Ishikawa (cell line): ENCODE data around the gene LRRC59.
A peak's percentile ranks its signal among the peaks of the same experiment; 100 is the strongest.

Experiments
- CEBPB ChIP-seq: IDR thresholded peaks from 2 replicates; pipeline ENCODE4 v1.6.1; 2012
- CREB1 ChIP-seq: IDR thresholded peaks from 2 replicates; pipeline ENCODE4 v1.6.1; 2012; ENCODE audit warnings: low read depth
- EGR1 ChIP-seq: IDR thresholded peaks from 2 replicates; pipeline ENCODE4 v1.6.1; 2012
- EP300 ChIP-seq: IDR thresholded peaks from 2 replicates; pipeline ENCODE4 v1.6.1; 2012; ENCODE audit warnings: borderline replicate concordance
- FOXM1 ChIP-seq: IDR thresholded peaks from 2 replicates; pipeline ENCODE4 v1.6.1; 2012; ENCODE audit warnings: low read depth, borderline replicate concordance
- NFIC ChIP-seq: IDR thresholded peaks from 2 replicates; pipeline ENCODE4 v1.6.1; 2012
- RAD21 ChIP-seq: IDR thresholded peaks from 2 replicates; pipeline ENCODE4 v1.6.1; 2012; ENCODE audit warnings: low read depth
- TAF1 ChIP-seq: IDR thresholded peaks from 2 replicates; pipeline ENCODE4 v1.6.1; 2012; ENCODE audit warnings: low read depth, mild to moderate bottlenecking
- TCF12 ChIP-seq: IDR thresholded peaks from 2 replicates; pipeline ENCODE4 v1.6.1; 2012; ENCODE audit warnings: low read depth
- TEAD4 ChIP-seq: IDR thresholded peaks from 2 replicates; pipeline ENCODE4 v1.6.1; 2012
- USF1 ChIP-seq: IDR thresholded peaks from 2 replicates; pipeline ENCODE4 v1.6.1; 2012
- YY1 ChIP-seq: IDR thresholded peaks from 2 replicates; pipeline ENCODE4 v1.6.1; 2012; ENCODE audit warnings: low read depth
- ZBTB7A ChIP-seq: IDR thresholded peaks from 2 replicates; pipeline ENCODE4 v1.6.1; 2012; ENCODE audit warnings: low read depth
- TF ChIP-seq, protein P1 (sequence below): IDR thresholded peaks from 2 replicates; pipeline ENCODE4 v1.6.1; 2012; ENCODE audit warnings: low read depth, mild to moderate bottlenecking
- TF ChIP-seq, protein P2 (sequence below): IDR thresholded peaks from 2 replicates; pipeline ENCODE4 v1.6.1; 2012

Gene LRRC59

GRCh38 chr17:50426472-50426782 lies 29.1 kb upstream of the LRRC59 start:
- TF ChIP-seq EGR1 (no peak), TEAD4 (no peak), NFIC (no peak), TCF12 (no peak), YY1 (no peak), ZBTB7A (no peak), CEBPB (no peak), TAF1 (no peak)
- TF ChIP-seq, protein P1, sequence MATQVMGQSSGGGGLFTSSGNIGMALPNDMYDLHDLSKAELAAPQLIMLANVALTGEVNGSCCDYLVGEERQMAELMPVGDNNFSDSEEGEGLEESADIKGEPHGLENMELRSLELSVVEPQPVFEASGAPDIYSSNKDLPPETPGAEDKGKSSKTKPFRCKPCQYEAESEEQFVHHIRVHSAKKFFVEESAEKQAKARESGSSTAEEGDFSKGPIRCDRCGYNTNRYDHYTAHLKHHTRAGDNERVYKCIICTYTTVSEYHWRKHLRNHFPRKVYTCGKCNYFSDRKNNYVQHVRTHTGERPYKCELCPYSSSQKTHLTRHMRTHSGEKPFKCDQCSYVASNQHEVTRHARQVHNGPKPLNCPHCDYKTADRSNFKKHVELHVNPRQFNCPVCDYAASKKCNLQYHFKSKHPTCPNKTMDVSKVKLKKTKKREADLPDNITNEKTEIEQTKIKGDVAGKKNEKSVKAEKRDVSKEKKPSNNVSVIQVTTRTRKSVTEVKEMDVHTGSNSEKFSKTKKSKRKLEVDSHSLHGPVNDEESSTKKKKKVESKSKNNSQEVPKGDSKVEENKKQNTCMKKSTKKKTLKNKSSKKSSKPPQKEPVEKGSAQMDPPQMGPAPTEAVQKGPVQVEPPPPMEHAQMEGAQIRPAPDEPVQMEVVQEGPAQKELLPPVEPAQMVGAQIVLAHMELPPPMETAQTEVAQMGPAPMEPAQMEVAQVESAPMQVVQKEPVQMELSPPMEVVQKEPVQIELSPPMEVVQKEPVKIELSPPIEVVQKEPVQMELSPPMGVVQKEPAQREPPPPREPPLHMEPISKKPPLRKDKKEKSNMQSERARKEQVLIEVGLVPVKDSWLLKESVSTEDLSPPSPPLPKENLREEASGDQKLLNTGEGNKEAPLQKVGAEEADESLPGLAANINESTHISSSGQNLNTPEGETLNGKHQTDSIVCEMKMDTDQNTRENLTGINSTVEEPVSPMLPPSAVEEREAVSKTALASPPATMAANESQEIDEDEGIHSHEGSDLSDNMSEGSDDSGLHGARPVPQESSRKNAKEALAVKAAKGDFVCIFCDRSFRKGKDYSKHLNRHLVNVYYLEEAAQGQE = no peak
- TF ChIP-seq, protein P2, sequence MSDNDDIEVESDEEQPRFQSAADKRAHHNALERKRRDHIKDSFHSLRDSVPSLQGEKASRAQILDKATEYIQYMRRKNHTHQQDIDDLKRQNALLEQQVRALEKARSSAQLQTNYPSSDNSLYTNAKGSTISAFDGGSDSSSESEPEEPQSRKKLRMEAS = no peak

GRCh38 chr17:50425682-50426471 lies 28.6 kb upstream of the LRRC59 start, which contains the start of gene ACSF2:
TSS of gene ACSF2 (plus strand) at chr17:50426218. CDS start at chr17:50426262, 44 bp downstream.
- TF ChIP-seq YY1 (peak; percentile 65; the same call in 1 of the 2 replicates), NFIC (peak; percentile 75), TAF1 (peak; percentile 63; the same call in 1 of the 2 replicates), USF1 (peak; percentile 86), FOXM1 (no peak), RAD21 (no peak), TEAD4 (no peak)
- TF ChIP-seq, protein P2 = peak; percentile 54

- TF ChIP-seq FOXM1 (no peak), TAF1 (no peak), RAD21 (no peak), TEAD4 (no peak), TCF12 (no peak), EGR1 (no peak), CEBPB (no peak), ZBTB7A (no peak), USF1 (no peak), EP300 (no peak), CREB1 (no peak), YY1 (no peak), NFIC (no peak)
- TF ChIP-seq, protein P2 = no peak
- TF ChIP-seq, protein P1 = no peak
Observed at GRCh38 chr17:50424996-50425681, 27.8 kb upstream of the LRRC59 start.

DNA sequence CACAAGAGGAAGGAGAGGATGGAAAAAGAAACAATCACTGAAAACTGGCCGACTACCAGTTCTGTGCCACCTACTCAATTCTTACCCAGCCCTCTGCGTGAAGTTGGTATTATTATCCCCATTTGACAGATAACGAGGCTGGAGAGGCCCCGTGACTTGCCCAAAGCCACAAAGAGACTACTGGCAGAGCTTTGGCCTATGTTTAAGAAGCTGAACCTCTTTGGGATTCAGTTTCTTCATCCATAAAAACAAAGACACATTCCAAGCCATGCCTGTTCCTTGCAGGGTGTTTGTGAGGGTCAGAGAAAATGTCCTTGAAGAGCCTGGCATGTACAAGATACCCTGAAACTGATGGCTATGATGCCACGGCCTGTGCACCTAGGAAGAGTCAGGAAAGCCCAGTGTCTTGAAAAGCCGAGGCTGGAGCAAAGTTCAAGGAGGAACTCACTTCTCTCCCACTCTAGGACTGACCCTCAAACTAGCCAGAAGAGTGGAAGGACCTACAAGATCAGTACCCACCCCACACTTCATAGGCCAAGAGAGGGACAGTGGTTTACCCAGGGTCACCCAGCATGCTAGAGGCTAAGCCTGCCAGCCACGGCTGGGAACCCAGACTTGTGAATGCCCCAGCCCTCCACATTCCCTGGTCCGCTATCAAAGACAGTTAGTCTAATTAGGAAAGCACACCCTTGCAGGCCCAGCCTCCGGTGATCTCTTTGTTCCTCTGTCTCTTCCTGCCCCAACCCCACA lies 27.1 kb upstream of the LRRC59 start:
- TF ChIP-seq TEAD4 (no peak), TCF12 (no peak), ZBTB7A (no peak), EGR1 (no peak), USF1 (no peak), RAD21 (no peak)
